ENCODE data around the gene AGBL3. TPM values are rescaled to one million over a fixed set of nuclear protein-coding genes. Genes with fewer than 3 reads are reported as not detected.

Gene AGBL3
- total and polyA plus RNA-seq, 2 experiments from 2014 or later: 3.2 to 5.6 TPM

GRCh38 chr7:135179321-135179925 is 193.1 kb downstream of the AGBL3 start:
- no peaks in the 10 kb centered on the region for H3F3A ChIP-seq (replicated peaks; ENCODE audit: low read depth)
- Mint-ChIP-seq H3K4me1 (peaks cover 21% of the 10 kb centered on the region), H3K36me3 (ENCODE audit: low read depth) (peaks cover 53% of the 10 kb centered on the region), H3K27ac (no peak overlapping the region), H3K27me3 (ENCODE audit: insufficient read depth, low read depth, poor library complexity) (peaks cover 7% of the 10 kb centered on the region), H3K9me3 (peaks cover 33% of the 10 kb centered on the region), H3K4me3 (no peak overlapping the region)
- H3K27ac ChIP-seq (ENCODE audit: low read depth): no peak overlapping the region
- H3K36me3 ChIP-seq (ENCODE audit: insufficient read depth): peaks cover 17% of the 10 kb centered on the region
- peaks cover 15% of the 10 kb centered on the region; the same call in 1 of the 2 replicates for H3K4me1 ChIP-seq (ENCODE audit: insufficient read depth)
- H3K4me3 ChIP-seq: no peak overlapping the region
- no peaks in the 10 kb centered on the region for H3K79me2 ChIP-seq (replicated peaks; ENCODE audit: insufficient read depth)
- H3K9me2 ChIP-seq (ENCODE audit: insufficient read depth): no peaks in the 10 kb centered on the region
- no peaks in the 10 kb centered on the region for H4K20me1 ChIP-seq (replicated peaks; ENCODE audit: insufficient read depth)
- no peak overlapping the region for H3K4me2 ChIP-seq
- TF ChIP-seq JUNB (IDR thresholded peaks at IDR 0.05; ENCODE audit: unreplicated experiment) (no peak), STAT1 (IDR thresholded peaks at IDR 0.05; ENCODE audit: unreplicated experiment) (no peak), ZNF462 (CRISPR knock-in tag; IDR thresholded peaks at IDR 0.05) (no peak)
- H3K27me3 ChIP-seq (ENCODE audit: insufficient read depth): no peaks in the 10 kb centered on the region
- ATAC-seq (no peak), DNase-seq (ENCODE audit: low spot score) (no peak)
- no peak overlapping the region for H2AFZ ChIP-seq

GRCh38 chr7:135180122-135180521 is 193.8 kb downstream of the AGBL3 start:
- H3F3A ChIP-seq (replicated peaks; ENCODE audit: low read depth): no peaks in the 10 kb centered on the region
- no peak for TF ChIP-seq NANOG (IDR thresholded peaks at IDR 0.05; ENCODE audit: borderline replicate concordance)
- no peak for TF ChIP-seq JUNB (IDR thresholded peaks at IDR 0.05; ENCODE audit: unreplicated experiment)
- TF ChIP-seq EZH2phosphoT487 (IDR thresholded peaks at IDR 0.05; ENCODE audit: unreplicated experiment): no peak
- no peak for TF ChIP-seq CREB1 (CRISPR knock-in tag; IDR thresholded peaks at IDR 0.05; ENCODE audit: low read depth)
- no peak for TF ChIP-seq ZNF114 (CRISPR knock-in tag; IDR thresholded peaks at IDR 0.05)
- no peak for TF ChIP-seq ZNF331 (CRISPR knock-in tag; IDR thresholded peaks at IDR 0.05; ENCODE audit: low read depth)
- TF ChIP-seq EZH2 (IDR thresholded peaks at IDR 0.05; ENCODE audit: low read depth, unreplicated experiment): no peak

More at GRCh38 chr7:135180122-135180521, 193.8 kb downstream of the AGBL3 start:
- Mint-ChIP-seq H3K4me3 (no peak overlapping the region), H3K27me3 (ENCODE audit: insufficient read depth, low read depth, poor library complexity) (peaks cover 7% of the 10 kb centered on the region), H3K27ac (no peak overlapping the region), H3K4me1 (peaks cover 21% of the 10 kb centered on the region), H3K9me3 (peaks cover 33% of the 10 kb centered on the region), H3K36me3 (ENCODE audit: low read depth) (peaks cover 58% of the 10 kb centered on the region)
- Histone ChIP-seq H3K9me2 (ENCODE audit: insufficient read depth) (no peaks in the 10 kb centered on the region), H3K36me3 (ENCODE audit: insufficient read depth) (peaks cover 19% of the 10 kb centered on the region), H2AFZ (no peak overlapping the region), H3K27ac (ENCODE audit: low read depth) (no peak overlapping the region), H3K4me2 (no peak overlapping the region), H3K4me3 (no peak overlapping the region), H3K27me3 (ENCODE audit: insufficient read depth) (no peaks in the 10 kb centered on the region), H3K4me1 (ENCODE audit: insufficient read depth) (peaks cover 15% of the 10 kb centered on the region; the same call in 1 of the 2 replicates), H4K20me1 (replicated peaks; ENCODE audit: insufficient read depth) (no peaks in the 10 kb centered on the region), H3K79me2 (replicated peaks; ENCODE audit: insufficient read depth) (no peaks in the 10 kb centered on the region)
- ATAC-seq: no peak
- no peak for DNase-seq (ENCODE audit: low spot score)
